M059J (cell line): ENCODE data around the gene TMC8. TPM values are rescaled to one million over a fixed set of nuclear protein-coding genes. Genes with fewer than 3 reads are reported as not detected.
"Not testable (repeated sequence)": the region's sequence is repeated elsewhere in the genome, so short reads cannot be mapped to it uniquely, and the experiment has no call there.

ENCODE experiments used
- DNase-seq: peaks from one replicate; pipeline ENCODE4 v3.0.0-alpha.2; 2012; ENCODE audit warnings: low read depth
- total RNA-seq: library from RNA; depleted of rRNA; stranded (reverse); fragments of >200 nt; shearing (Covaris generic); gene quantifications from 2 replicates; pipeline ENCODE4 v1.2.3, GENCODE V29; 2014

TMC8 gene
- total RNA-seq, 1 experiment from 2014 or later: not detected

DNA sequence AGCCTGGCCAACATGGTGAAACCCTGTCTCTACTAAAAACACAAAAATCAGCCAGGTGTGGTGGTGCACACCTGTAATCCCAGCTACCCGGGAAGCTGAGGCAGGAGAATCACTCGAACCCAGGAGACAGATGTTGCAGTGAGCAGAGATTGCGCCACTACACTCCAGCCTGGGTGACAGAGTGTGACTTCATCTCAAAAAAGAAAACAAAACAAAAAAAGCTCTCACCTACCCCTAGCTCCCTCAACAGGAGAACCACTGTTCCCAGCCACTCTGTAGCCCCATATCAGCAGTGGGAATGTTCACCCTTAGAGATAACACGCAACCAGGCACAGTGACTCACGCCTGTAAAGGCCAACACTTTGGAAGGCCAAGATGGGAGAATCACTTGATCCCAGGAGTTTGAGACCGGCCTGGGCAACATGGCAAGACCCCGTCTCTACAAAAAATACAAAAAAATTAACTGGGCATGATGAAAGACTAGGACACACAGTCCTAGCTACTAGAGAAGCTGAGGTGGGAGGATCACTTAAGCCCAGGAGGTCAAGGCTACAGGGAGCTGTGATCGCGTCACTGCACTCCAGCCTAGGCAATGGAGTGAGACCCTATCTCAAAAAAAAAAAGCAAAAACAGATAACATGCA is 5.4 kb downstream of the TMC8 start:
- no peak for DNase-seq

DNA sequence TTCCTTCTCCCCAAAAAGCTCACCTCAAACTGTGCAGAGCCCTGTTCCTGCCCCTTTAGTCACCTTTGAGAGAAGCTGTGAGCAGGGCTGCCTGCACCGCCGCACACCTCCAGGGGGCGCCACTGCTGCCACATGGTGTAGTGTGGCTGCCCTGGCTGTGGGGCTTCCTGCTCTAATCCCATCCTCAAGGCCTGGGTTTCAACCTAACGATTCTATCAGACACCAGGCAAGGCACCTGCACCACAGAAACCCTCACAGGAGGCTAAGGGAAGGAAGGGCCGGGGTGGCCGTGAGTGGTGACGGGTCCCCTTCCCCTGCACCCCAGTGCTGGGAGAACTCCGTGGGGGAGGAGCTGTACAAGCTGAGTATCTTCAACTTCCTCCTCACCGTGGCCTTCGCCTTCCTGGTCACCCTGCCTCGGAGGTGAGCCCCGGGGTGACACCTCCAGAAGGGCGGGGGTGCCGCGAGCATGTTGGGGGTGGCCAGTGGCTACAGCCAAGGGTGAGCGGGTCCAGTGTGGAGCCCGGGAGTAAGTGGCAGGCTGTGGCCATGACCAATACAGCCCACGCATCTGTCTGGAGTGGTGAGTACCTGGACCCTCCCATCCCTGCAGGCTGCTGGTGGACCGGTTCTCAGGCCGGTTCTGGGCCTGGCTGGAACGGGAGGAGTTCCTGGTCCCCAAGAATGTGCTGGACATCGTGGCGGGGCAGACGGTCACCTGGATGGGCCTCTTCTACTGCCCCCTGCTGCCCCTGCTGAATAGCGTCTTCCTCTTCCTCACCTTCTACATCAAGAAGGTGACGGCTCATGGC is 7.0 kb downstream of the TMC8 start:
- no peak for DNase-seq

DNA sequence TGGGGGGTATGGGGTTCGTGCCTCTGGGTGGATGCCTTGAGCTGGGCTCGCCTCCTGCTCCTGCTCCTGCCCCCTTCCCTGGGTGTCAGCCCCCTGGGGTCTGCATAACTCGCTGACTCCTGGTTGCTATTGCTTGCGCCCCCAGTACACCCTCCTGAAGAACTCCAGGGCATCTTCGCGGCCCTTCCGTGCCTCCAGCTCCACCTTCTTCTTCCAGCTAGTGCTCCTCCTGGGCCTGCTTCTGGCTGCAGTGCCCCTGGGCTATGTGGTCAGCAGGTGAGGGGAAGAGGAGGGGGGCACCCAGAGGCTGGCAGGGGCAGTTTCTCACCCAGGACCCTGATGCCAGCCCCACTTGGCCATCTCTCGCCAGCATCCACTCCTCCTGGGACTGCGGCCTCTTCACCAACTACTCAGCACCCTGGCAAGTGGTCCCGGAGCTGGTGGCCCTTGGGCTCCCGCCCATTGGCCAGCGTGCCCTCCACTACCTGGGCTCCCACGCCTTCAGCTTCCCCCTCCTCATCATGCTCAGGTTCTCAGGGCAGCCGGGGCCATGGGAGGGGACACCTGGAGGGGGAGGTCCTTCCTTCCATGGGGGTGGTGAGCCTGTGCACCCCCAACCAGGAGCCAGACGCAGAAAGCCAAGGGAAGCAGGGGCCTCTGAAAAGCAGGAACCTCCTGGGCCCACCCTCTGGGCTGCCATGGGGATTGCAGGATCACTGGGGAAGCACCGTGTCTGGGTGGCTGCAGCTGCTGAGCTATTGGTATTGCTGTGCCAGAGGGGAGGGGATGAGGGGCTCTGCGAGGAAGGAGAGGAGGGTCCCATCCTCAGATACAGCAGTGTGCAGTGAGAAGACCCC is 7.9 kb downstream of the TMC8 start:
- no peak for DNase-seq

DNA sequence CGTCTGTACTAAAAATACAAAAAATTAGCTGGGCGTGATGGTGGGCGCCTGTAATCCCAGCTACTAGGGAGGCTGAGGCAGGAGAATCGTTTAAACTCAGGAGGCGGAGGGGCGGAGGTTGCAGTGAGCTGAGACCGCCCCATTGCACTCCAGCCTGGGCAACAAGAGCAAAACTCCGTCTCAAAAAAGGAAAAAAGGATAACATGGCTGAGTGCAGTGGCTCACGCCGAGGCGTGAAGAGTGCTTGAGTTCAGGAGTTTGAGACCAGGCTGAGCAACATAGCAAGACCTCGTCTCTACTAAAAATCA is 9.2 kb downstream of the TMC8 start:
- not testable (repeated sequence) for DNase-seq

DNA sequence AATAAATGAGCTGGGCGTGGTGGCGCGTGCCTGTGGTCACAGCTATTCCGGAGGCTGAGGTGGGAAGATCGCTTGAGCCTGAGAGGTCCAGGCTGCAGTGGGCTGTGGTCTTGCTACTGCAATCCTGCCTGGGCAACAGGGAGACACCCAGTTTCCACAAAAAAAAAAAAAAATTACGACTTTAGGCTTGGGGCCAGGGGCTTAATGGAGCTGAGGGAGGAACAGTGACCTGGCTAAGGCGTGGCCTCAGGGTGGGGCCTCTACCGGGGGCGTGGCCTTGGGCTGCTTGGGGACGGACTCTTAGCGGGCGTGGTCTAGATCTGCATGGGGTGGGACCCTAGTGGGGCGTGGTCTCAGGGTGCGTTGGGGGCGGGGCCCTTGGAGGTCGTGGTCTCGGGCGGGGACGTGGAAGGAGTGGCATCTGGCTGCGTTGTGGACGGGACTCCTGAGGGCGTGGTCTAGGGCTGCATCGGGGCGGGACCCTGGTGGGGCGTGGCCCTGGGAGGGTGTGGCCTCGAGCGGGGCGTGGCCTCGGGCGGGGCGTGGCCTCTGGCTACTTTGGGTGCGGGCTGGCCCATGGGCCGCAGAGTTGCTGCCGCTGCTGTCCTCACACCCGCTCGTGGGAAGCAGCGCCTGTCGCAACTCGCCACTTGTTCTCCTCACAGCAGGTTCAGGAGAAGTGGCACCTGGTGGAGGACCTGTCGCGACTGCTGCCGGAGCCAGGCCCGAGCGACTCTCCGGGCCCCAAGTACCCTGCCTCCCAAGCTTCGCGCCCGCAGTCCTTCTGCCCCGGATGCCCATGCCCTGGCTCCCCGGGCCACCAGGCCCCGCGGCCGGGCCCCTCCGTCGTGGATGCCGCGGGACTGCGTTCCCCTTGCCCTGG is 9.8 kb downstream of the TMC8 start:
- DNase-seq: peak; percentile 64

DNA sequence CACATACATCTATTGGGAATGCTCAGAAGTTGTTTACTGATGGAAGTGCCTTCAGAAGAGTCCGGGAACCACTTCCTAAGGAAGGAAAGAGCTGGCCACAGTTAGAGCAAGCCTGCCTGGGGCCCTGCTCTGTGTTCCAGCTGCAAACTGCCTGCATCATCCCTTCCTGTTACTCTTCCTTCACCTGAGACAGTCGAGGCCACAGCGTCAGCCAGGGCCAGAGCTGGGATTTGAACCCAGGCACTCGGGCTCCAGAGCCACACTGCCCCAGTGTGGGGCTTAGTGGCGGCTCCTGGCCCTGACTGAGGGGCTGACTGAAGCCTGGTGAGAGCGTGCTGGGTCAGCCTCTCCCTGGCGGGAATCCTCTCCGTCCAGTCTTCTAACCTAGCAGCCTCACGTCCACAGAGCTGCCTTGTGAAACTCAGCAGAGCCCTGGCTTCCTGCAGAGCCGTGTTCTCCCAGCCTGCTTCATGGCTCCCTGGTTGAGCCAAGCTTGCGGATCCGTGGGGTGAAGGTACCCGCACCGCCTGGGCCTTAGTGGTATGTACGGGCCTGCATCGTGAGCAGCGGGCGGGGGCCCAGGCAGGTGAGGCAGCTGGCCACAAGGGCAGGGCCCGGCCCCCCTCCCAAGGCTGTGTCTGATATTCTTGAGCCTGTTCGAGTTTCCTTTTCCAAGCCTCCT is 11.0 kb downstream of the TMC8 start:
- DNase-seq: no peak

DNA sequence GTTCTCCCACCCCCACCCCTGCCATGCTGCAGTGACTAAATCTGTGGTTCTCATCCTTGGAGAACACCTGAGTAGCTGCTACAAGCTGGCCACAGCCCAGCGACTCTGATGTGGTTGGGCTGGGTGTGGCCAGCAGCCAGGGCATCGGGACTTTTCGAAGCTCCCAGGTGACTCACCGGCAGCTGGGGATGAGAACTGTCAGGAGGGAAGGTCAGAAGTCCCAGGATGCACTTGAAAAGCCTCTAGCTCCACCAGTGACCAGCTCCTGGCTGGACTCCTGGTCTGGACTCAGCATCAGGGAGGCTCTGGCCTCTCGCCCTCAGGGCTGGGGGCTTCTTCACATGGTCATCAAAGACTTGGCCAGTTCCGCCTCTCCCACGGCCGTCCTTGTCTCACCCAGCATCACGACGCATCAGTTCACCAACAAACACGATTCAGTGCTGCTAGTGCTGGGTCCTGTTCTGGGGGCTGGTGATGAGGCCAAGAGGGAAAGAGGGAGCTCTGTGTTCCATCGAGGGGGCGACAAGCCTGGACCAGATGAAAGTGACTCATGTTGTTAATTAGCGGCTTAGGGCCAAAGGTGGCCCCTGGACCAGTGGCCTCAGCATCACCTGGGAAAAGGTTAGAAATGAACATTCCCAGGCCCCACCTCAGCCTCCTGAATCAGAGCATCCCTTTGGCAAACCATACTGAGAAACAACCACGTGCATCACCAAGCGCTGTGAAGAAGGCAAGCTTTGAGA is 11.7 kb downstream of the TMC8 start:
- DNase-seq: peak; percentile 94

DNA sequence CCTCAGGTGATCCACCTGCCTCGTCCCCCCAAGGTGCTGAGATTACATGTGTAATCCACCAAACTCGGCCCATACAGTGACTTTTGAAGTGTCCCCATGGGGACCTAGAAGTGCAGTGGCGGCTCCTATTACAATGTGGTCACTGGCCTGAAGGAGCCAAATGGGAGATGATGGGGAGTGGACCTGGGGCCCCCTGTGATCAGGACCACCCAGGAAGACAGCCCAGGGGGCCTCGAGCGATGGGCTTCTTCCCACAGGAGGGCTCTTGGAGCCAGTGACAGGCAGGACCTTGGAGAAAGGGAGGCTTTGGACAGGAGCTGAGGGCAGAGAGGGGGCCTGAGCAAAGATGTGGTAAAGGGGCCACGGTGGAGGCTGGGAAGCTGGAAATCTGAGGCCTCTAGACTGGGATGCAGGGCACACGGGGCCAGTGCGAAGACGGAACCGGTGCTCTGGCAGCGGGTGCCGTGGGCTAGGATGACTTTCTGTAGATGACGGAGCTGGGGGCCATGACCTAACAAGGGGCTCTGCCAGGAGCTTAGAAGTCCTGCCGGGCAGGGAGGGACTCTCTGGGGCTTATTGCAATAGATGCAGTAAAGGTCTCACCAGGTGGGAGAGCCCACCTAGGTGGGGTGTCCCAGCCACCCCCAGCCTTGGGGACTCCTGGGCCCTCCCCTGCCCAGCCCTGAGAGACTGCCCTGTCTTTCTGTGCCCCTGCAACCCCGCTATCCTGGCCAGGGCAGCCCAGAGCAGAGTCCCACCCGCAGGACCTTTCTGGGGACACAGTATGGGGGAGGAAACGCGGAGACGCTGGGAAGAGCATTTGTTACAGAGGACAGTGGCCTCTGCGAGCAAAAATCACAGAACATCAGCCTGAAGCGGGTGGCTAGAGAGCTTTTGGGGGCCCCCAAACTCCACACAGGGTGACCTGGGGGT is 12.9 kb downstream of the TMC8 start:
- no peak for DNase-seq

DNA sequence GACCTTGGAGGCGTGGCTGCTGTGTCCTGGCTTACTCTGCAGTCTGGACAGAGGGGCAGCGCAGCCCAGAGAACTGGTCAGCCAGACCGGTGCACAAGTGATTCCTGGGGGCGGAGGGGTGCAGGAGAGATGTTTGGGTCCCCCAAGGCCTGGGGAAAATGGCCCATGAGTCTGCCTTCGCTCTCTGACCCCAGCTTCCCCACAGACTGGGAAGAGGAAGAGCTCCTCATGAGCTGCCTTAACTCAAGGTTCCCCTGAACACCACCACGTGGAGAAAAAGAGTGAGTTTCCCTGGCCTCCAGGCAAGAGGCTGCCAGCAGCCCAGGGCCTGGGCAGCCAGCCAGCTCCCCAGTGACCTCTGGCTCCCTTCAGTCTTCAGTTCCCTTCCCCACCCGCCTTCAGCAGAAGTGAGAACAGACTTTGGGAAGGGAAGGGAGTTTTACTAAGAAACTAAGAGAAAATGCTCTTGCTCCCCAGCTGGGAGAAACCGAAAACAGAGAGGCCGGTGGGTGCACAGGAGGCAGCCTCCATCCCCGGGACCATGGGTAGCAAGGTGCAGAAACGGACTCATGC is 13.7 kb downstream of the TMC8 start:
- peak; percentile 87 for DNase-seq

DNA sequence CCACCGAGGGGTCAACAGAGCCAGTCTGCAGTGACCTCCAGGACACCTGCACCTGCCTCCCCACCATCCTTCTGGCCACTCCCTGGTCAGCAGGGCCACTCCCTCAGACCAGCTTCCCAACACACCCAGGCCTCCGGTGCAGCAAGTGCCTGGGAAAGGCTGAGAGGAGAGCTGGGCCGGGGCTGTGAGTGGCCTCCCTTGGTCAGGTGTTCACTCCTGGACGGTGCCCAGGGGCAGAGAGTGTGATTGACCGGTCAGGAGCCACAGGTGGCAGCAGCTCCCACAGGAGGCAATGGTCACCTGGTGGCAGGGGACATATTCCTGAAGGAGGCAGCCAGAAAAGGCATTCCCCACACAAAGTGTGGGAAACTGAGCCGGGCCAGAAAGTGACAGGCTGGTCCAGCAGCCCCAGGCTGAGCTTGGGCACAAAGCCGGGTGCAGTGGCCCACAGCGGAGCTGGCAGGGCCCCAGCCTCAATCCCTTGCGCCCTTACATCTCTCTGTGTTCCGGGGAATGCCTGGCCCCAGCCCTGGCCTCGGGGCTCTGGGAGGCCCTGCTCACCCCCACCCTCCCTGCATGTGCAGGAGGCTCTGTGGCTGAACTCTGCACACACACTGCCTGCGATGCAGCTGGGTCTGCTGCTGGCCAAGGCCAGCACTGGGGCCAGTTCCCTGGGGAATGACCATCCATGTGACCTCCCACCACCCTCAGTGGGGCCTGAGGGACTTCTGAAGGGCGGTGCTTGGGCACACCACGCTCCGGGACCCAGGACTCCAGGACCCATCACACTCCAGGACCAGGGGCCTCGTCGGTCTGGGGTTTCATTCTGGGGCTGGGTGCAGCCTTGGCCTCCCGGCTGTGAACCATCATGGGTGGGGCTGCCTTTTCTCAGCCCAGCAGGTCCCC is 14.4 kb downstream of the TMC8 start:
- peak; percentile 29 for DNase-seq

DNA sequence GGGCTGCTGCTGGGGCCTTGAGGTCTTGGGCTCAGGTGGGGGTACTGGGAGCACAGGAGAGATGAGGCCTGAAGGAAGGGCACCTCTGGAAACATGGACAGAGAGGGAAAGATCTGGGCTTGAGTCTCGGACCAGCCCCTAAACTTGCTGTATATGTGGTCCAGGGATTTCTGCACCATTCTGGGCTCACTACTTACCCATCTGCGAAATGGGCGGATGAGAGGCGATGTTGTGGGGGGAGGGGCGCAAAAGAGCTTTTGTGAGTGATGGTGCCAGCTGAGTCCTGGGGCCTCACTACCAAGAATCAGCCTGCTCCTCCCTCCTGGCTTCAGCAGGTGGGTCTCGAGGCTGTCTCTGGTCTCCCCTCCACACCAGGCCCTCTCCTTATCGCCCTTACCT is 15.9 kb downstream of the TMC8 start:
- no peak for DNase-seq

DNA sequence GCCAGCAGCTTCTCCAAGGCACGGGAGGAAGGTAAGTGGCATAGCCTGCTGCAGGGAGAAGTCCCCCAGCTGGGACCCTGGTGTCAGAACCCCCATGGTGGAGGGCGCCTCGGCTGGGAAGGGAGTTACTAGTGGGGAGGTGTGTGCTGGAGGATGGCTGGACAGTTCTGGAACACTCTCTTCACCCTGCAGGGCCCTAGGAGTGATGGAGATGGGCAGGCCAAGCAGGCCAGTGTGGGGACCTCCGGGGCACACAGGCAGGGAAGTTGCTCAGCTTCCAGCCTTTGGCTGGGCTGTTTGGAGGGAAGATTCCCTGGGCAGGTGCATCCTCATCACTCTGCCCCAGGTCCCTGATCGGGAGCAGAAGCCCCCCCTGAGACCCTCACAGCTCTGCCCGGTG is 16.3 kb downstream of the TMC8 start:
- DNase-seq: no peak

DNA sequence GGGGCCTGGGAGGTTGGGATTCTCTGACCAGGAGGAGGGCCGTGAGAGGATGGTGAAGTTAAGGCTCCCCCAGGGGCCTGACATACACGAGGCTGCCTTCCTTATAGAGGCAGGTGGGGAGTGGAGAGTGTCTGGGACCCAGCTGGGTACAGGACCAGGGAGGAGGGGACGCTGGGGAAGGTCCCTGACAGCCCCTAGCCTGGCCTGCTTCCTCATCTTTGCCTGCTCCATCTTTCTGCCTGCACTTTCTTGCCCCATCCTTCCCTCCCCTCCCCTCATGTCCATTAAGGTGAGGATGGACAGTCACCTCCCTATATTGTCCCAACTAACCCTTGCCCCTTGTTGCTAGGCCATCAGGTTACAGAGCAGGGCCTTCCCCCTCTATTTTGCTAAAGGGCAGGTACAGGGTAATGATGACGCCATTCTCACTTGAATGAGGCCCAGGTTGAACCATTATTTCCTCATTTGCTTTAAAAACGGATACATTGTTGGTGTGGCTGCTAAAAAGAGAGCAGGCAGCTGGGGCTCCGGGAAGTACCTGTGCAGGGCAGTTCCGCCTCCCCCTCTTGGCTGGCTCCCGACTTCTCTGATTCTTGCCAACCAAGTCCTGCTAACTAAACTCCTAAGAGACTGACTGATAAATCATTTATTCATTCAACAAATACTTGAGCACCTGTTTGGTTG is 16.9 kb downstream of the TMC8 start:
- DNase-seq: no peak

DNA sequence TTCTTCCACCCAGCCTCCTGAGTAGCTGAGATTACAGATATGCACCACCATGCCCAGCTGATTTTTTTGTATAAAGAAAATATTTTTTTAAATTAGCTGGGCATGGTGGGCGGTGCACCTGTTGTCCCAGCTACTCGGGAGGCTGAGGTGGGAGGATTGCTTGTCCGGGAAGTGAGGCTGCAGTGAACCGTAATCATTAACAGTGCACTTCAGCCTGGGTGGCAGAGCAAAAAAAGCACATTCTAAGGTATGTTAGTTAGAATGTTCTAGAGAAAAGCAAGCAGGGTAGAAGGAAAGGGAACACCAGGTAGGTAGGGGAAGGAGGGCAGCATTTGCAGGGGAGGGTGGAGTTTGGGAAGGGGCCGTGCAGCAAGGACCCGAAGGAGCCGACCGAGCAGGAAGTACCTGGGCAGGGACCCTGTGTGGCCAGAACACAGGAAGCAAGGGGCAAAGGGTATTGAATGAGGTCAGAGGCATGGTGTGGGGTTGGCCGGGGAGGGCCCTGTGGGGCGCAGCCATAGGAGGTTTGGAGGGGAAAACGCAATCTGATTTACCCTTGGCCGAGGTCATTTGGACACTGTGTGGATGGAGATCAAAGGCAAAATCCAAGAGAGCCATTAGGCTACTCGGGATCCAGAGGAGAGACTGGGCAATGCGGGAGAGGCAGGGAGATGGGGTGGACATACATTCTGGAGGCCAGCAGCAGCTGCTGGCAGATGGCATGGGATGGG is 17.9 kb downstream of the TMC8 start:
- DNase-seq: no peak

DNA sequence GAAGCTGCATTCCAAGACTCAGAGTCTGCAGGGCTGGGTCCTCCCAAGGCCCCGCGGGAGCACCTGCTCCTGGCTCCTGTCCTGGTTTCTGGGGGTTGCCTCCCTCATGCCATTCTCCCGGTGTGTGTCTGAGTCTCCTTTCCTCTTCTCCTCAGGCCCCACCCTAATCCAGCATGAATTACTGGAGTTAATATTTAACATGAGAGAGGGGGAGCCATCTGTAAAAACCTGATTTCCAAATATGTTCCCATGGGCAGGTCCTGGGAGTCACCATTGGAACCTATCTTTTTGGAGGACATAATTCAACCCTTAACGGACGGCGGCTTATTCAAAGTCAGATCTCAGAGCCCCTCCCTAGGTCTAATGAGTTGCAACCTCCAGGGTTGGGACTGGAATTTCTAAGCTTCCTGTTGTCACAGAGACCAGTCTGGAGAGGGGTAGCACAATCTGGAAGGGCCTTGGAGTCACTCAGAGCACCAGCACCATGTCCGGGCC is 21.0 kb downstream of the TMC8 start:
- DNase-seq: no peak
